HG03159 (cell line): ENCODE data around the gene MYBPH.

Experiments
- ATAC-seq: cut with Tn5 transposase; IDR thresholded peaks from one replicate; pipeline ENCODE4 v1.9.1; 2021; ENCODE audit warnings: mild to moderate bottlenecking, moderate library complexity; ENCODE audit not compliant: unreplicated experiment

Gene MYBPH

GRCh38 chr1:203175237-203175826, at the start of gene MYBPH:
TSS of gene MYBPH (minus strand) at chr1:203175826. CDS start at chr1:203175755, 71 bp downstream.
- no peak for ATAC-seq

GRCh38 chr1:203225071-203225470, 49.4 kb upstream of the MYBPH start:
- no peak for ATAC-seq

- ATAC-seq: no peak
Observed at GRCh38 chr1:203223012-203223775, 47.6 kb upstream of the MYBPH start.

- no peak for ATAC-seq
Observed at GRCh38 chr1:203219934-203220333, 44.3 kb upstream of the MYBPH start.

- no peak for ATAC-seq
Observed at GRCh38 chr1:203219171-203219570, 43.5 kb upstream of the MYBPH start.

GRCh38 chr1:203217668-203218067, 42.0 kb upstream of the MYBPH start:
- ATAC-seq: no peak

GRCh38 chr1:203217139-203217655, 41.6 kb upstream of the MYBPH start:
- no peak for ATAC-seq

GRCh38 chr1:203216274-203217138, 40.9 kb upstream of the MYBPH start:
- no peak for ATAC-seq

GRCh38 chr1:203215573-203215972, 39.9 kb upstream of the MYBPH start:
- no peak for ATAC-seq

- ATAC-seq: no peak
Observed at GRCh38 chr1:203214871-203215270, 39.2 kb upstream of the MYBPH start.

- no peak for ATAC-seq
Observed at GRCh38 chr1:203213126-203213525, 37.5 kb upstream of the MYBPH start.

- no peak for ATAC-seq
Observed at GRCh38 chr1:203211812-203212211, 36.2 kb upstream of the MYBPH start.

GRCh38 chr1:203210988-203211387, 35.4 kb upstream of the MYBPH start:
- no peak for ATAC-seq

GRCh38 chr1:203210350-203210749, 34.7 kb upstream of the MYBPH start:
- no peak for ATAC-seq

GRCh38 chr1:203208181-203208580, 32.6 kb upstream of the MYBPH start:
- no peak for ATAC-seq

- ATAC-seq: no peak
Observed at GRCh38 chr1:203207751-203208150, 32.1 kb upstream of the MYBPH start.

- ATAC-seq: no peak
Observed at GRCh38 chr1:203206129-203206687, 30.6 kb upstream of the MYBPH start.

- no peak for ATAC-seq
Observed at GRCh38 chr1:203204756-203205155, 29.1 kb upstream of the MYBPH start.

GRCh38 chr1:203202431-203203245, 27.0 kb upstream of the MYBPH start:
- no peak for ATAC-seq

- no peak for ATAC-seq
Observed at GRCh38 chr1:203201516-203202205, 26.0 kb upstream of the MYBPH start.
